Measurements from ENCODE around the gene CSTPP1.

DNA sequence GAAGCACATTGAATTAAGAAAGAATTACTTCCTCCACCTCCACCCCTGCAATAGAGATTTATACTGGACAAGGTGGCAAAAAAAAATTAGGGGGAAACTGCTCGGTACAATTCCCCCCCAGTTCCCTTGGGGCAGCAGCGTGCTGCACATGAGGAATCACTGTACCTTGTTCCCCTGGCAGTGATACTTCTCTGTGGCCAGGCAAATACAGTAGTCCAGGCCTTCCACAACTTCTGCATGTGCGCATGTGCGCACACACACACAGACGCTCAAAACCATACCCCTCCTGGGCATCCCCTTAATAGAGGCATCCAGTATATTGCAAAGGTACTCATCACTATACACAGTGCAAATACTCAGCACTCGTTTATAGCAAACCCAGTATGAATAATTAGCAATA, 171.2 kb downstream of the CSTPP1 start:
- TF ChIP-seq, protein P1, sequence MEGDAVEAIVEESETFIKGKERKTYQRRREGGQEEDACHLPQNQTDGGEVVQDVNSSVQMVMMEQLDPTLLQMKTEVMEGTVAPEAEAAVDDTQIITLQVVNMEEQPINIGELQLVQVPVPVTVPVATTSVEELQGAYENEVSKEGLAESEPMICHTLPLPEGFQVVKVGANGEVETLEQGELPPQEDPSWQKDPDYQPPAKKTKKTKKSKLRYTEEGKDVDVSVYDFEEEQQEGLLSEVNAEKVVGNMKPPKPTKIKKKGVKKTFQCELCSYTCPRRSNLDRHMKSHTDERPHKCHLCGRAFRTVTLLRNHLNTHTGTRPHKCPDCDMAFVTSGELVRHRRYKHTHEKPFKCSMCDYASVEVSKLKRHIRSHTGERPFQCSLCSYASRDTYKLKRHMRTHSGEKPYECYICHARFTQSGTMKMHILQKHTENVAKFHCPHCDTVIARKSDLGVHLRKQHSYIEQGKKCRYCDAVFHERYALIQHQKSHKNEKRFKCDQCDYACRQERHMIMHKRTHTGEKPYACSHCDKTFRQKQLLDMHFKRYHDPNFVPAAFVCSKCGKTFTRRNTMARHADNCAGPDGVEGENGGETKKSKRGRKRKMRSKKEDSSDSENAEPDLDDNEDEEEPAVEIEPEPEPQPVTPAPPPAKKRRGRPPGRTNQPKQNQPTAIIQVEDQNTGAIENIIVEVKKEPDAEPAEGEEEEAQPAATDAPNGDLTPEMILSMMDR (IDR thresholded peaks at IDR 0.05) = no peak
- TF ChIP-seq POLR2A (IDR thresholded peaks at IDR 0.05) = no peak

Measured in lower leg skin (tissue), 3 donors.